GM20431 (cell line): ENCODE data around the gene JMJD1C.
"Not testable (repeated sequence)": the region's sequence is repeated elsewhere in the genome, so short reads cannot be mapped to it uniquely, and the experiment has no call there.

ENCODE experiments used
- in situ Hi-C: fragments of 300-500 bp; cut with MseI, MboI; formaldehyde crosslinking; loops from one replicate; pipeline ENCODE4 v1.15.0; 2020; ENCODE audit warnings: low sequenced_read_pairs; ENCODE audit not compliant: unreplicated experiment

The JMJD1C gene

DNA sequence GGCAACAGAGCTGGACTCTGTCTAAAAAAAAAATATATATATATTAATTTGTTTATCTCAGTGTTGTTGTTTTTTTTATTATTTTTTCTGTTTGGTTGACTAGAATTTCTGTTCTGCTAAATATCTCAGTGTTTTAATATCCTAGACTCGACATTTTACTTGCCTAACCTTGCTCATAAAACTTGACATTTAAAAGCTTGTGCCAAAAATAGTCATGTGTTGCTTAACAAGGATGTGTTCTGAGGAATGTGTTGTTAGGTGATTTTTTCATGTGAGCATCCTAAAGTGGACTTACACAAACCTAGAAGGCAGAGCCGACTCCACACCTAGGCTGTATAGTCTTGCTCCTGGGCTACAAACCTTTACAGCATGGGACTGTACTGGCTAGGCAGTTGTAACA lies 309.5 kb downstream of the JMJD1C start:
- in situ Hi-C loops: no loop called here

DNA sequence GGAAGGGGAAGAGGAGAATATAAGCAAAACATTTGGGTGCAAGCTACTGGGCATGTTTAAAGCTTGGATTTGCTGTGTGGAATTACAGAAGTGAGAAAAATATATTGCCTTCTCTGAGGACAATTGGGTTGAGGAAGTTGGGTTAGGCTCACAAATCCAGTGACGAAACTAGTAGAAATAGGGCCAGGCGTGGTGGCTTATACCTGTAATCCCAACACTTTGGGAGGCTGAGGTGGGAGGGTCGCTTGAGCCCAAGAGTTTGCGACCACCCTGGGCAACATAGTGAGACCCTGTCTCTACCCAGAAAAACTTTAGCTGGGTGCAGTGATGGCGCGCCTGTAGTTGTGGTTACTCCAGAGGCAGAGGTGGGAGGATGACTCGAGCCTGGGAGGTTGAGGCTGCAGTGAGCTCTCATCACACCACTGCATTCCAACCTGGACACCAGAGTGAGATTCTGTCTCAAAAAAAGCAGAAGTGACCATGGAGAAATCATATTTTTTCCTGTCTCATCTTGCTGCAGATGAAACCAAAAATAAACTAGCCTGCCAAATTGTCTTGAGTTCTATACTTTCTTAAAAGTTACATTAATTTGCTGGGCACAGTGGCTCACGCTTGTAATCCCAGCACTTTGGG lies 310.3 kb downstream of the JMJD1C start:
- in situ Hi-C loops: no loop called here

DNA sequence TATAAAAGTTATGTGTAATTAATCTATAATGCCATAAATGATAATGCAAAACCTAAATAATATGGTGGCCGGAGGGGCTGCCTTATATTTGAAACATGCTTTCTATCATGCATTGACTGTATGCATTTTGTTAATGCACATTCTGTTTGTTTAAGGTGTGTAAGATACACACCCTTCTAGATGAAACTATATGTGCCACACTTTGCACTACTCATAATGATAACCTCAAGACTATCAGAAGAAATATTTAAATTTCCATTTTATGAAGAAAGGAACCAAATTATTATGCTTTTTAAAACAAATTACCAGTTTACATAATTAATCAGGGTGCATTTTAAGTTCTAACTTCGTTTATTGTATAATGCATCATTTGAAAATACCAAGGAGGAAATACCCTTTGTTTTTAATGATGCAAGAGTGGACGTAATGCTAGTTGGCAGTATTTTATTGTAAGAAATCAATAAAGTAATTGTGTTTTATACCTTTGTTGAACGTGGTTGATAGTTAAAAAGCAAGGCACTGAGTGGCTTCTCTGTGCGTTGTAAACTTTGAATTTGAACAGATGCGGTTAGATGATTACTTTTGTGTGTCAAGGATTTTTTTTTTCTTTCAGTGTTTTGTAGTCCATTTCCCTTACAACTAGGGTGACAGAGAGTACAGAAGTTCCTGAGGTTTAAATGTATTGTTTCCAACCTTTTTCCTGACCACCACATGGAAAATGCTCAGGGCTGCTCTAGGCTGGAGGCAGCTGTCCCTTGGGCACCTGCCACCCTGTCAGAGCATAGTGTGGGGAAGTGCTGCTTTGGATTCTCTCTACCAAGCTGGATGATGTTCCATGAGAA lies 311.0 kb downstream of the JMJD1C start:
- in situ Hi-C loops: no loop called here

DNA sequence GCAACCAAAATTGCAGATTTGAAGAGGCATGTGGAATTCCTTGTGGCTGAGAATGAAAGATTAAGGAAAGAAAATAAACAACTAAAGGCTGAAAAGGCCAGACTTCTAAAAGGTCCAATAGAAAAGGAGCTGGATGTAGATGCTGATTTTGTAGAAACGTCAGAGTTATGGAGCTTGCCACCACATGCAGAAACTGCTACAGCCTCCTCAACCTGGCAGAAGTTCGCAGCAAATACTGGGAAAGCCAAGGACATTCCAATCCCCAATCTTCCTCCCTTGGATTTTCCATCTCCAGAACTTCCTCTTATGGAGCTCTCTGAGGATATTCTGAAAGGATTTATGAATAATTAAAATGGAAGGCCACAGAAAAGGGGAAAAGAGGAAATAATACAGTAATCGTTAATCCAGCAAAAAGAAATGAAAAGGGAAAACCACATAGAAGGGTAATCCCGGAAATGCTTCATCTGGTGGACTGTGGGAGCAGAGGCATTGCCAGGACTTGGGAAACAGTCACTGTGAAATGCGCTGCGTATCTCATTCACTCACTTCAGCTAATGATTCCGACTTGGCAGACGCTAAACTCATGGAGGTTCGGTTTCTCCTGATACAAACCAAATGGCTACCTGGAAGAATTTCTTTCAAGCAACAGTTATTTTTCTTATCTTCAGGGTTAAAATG lies 311.8 kb downstream of the JMJD1C start:
- in situ Hi-C loops: not testable (repeated sequence)

DNA sequence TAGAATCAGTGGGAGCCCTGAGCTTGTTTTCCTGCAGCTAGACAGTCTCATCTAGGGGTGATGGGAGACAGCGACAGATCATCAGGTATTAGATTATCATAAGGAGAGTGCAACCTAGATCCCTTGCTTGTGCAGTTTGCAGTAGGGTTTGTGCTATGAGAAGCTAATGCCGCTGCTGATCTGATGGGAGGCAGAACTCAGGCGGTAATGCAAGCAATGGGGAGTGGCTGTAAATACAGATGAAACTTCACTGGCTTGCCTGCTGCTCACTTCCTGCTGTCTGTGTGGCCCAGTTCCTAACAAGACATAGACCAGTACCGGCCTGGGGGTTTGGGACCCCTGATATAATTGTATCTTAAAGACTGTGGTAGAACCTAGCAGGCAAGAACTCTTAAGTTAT lies 315.0 kb downstream of the JMJD1C start:
- in situ Hi-C loops: no loop called here

DNA sequence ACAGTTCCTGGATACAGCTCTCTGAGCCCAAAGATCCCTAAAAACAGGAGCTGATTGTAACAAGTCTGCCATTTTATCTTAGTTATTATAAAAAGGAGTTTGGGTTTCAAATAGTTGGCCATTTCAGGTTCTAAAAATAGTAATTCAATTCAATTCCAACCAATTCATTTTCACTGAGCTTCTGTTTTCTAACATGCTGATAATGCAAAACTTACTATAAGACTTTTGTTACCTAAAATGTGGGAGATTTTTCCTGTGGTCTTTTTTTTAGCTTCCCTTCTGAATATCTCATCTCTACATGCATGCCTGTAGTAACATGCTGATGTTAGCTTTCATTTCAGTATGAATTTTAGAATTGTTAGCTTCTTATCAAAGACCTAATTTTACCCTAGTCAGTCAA lies 319.3 kb downstream of the JMJD1C start:
- in situ Hi-C loops: no loop called here

DNA sequence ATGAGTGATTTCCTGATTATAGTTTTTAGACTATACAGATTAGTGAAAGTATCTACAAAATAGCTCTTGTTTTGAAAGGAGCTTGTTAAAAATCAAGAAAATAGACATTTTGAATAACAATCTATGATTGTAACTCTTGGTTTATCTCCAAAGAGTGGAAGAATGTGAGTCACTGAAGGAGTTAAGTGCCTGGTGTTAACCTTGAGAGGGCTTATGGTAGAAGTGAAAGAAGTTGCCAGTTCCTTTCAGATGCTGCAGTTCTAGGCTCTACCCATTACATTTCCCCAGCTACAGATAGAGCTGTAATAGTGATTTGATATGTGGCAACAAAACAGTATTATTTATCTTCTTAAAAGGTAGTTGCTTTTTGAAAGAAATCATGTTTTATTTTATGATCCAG lies 320.0 kb downstream of the JMJD1C start:
- in situ Hi-C loops: no loop called here

DNA sequence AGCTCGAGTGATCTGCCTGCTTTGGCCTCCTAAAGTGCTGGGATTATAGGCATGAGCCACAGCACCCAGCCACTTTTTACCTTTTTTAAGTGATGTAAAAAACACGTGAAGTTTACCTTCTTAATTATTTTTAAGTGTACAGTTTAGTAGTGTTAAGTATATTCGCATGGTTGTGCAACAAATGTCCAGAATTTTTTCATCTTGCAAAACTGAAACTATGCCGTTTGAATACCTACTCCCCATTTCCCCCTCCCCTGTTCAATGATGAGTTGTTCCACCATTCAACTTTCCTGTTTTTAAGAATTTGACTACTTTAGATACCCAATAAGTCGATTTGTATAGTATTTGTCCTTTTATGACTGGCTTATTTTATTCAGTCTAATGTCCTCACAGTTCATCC lies 321.8 kb downstream of the JMJD1C start:
- in situ Hi-C loops: no loop called here

DNA sequence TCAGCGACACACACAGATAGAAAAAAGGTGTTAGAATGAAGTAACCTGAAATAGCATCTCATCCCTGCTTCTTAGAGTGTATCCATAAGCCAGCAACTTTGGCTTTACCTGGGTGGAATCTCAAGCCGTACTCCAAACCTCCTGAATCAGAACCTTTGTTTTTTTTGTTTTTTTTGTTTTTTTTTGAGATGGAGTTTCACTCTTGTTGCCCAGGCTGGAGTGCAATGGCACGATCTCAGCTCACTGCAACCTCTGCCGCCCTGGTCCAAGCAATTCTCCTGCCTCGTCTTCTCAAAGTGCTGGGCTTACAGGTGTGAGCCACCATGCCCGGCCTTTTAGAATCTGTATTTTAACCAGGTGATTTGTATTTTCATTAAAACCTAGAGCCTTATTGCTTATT lies 323.6 kb downstream of the JMJD1C start:
- in situ Hi-C loops: no loop called here

DNA sequence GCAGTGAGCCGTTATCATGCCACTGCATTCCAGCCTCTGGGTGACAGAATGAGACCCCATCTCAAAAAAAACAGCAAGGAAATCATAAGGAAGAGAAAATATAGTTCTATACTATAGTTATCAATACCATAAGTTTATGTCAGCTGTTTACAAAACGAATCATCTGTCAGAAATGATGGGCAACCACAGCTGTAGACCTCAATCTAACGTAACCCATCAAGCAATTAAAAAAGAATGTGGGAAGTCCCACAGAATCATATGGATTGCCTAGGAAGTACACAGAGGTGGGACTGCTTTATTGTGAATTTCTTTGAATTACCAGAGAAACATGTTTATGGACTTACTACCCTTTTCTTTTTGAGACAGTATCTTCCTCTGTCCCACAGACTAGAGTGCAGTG lies 325.7 kb downstream of the JMJD1C start:
- in situ Hi-C loops: no loop called here

DNA sequence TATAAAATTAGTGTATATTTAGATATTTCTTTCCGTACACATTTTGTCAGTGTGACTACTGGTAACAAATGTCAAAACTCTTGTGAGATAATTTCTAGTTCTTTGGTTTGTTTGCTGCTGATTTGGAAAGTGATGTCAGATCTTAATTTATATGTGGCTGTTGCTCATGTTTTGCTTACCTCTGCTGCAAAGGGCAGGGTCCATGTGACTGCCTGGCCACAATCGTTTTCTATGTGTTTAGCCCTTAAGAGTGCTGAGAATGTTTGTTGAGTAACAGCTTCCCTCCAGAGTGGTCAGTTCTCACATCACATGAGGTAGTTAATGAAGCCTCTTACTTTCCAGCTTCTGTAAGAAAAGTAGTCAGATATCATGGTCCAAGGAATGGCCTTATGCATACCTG lies 328.5 kb downstream of the JMJD1C start:
- in situ Hi-C loops: no loop called here

DNA sequence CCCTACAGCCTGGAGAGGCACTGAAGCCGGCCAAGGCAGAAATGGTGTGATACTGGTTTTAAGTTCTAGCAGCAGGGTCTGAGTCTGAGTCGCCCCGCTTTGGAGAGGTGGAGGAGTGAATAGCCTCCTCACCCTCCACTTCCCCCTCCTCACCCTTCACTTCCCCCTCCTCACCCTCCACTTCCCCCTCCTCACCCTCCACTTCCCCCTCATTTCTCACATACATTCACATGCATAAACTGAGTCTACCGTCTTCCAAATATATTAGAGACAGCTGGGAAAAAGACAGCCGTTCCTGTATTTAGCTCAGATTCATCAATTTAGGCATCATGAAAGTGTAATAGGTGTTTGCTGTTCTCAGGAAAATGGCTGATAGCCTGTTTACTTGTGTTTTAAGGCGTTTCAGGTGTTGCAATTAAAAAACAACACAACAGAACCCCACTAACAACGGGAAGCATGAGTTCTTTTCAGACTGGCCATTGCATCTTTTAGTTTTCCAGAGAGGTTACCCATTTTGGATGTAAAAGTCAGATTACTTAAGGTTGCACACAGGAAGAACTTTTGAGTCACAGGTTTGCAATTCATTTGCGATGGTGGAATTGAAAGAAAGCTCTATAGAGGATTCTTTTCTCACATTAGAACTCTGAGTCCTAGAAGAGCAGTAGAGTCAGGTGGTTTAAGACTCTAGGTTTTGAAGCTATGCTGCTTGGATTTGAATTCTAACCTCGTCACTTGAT lies 331.8 kb downstream of the JMJD1C start:
- in situ Hi-C loops: no loop called here

DNA sequence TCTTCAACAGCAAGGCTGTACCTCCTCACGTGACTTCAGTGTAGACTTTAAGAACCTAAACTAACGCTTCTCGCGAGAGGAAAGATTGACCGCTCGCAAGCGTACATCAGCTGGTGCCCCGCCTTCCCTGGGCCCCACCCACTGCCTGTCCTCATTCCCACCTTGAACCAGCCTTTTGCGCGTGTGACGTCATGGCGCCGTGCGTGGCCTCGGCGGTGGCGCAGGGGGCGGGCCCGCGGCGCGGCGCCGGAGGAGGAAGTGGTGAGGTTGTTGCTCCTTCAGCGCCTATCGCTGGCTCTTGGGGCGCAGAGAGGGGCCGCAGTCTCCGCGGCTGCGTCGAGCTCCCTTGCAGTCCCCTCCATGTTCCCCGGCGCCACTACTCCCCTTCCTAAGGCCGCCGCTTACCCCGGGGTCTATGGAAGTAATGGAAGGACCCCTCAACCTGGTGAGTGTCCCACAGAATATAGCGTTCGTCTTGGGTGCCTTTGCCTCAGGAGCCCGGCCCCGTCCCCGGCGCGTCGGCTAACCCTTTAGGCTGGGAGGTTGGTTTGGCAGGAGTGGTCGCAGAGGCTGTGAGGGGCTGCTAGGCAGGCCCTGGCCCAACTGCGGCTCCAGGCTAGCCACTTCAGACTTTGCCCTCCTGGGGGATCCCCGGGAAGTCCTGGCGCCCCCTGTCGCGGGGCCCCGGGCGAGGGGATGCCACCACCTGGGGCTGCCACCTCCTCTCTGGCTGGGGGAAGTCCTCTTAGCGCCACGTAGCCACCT lies 332.5 kb downstream of the JMJD1C start, which contains the start of gene NRBF2:
NRBF2 (plus strand) TSS at position 273 of the 765 bp plus-strand sequence; CDS start at position 416, 143 bp downstream.
- in situ Hi-C loops: no loop called here

DNA sequence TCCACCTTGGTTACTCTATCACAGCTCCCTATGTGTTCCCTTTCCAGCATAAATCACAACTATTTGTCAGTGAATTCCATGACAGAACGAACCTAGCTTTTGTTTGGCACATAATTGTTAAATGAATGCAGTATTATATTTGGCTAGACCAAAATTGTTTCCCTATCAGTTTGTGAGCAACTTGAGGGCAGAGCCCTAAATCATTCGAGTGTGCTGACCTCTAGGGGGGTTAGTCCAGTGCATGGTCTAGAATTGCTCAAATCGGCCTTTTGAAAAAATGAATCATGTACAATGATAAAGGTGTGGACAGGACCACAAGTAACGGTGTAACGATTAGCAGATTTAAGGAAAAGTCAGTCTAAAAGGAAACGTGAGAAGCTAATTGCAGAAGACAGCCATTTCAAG lies 333.1 kb downstream of the JMJD1C start:
- in situ Hi-C loops: no loop called here

DNA sequence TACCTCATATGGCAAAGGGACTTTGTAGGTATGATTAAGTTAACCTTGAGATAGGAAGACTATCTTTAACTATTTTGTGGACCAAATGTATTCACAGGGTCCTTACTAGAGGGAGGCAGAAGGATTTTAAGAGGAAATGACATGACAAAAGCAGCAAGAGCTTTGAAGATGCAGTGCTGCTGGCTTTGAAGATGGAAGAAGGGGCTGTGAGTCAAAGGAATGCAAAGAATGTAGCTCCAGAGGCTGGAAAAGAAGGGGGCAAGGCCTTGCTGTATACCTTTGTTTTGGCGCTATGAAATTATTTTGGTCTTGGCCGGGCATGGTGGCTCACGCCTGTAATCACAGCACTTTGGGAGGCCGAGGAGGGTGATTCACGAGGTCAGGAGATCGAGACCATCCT lies 335.9 kb downstream of the JMJD1C start:
- in situ Hi-C loops: no loop called here

DNA sequence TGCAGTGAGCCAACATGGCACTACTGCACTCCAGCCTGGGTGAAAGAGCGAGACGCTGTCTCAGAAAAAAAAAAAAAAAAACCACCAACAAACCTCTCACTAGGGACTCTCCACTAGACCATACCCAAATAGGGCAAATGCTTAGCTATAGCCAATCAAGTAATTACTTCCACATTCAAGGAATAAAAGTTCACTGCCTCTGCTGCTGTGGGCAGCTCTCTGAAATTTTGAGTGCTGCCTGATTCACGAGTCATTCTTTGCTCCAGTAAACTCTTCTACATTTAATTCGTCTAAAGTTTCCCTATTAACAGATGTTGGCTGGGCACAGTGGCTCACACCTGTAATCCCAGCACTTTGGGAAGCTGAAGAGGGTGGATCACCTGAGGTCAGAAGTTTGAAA lies 337.3 kb downstream of the JMJD1C start:
- in situ Hi-C loops: no loop called here

DNA sequence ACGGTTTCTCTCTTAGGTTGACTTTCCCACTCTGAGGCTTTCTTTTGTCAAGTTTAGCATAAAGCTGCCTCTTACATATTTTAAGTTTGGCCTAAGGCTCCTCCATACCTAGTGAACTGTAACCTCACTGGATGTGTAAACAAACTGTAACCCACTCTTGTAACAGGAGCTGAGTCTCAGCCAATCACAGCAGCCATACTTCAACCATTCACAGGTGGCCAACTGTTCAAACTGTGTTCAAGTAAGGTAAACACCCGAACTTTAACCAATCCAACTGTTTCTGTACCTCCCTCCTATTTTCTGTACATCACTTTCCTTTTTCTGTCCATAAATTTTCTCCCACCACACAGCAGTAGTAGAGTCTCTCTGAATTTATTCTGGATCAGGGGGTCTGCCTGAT lies 340.3 kb downstream of the JMJD1C start:
- in situ Hi-C loops: no loop called here

DNA sequence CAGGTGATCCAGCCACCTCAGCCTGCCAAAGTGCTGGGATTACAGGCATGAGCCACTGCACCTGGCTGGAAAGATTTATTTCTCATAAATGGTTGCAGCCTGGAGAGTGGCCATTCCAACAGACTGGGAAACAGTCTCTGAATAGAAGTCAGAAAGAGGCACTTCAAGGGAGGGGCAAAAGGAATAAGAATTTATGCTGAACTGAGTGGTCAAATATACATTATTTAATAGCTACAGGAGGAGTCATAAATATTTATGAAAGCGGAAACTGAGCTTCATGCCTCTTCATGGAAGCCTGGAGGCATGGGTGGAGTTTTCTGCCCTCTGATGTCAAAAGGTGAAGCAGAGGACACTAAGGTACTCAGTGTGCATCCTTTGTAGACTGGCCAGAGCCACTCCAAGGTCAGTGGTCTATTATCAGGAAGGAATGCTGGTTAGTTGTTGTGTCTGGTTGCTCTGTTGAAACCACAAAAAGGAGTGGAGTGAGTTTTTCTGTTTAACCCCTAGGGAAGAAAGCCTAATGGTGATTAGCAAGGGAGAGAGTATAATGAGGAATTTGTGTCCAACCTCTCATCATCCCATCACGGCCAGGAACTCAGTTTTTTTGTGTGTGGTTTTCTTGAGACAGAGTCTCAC lies 341.9 kb downstream of the JMJD1C start:
- in situ Hi-C loops: no loop called here

DNA sequence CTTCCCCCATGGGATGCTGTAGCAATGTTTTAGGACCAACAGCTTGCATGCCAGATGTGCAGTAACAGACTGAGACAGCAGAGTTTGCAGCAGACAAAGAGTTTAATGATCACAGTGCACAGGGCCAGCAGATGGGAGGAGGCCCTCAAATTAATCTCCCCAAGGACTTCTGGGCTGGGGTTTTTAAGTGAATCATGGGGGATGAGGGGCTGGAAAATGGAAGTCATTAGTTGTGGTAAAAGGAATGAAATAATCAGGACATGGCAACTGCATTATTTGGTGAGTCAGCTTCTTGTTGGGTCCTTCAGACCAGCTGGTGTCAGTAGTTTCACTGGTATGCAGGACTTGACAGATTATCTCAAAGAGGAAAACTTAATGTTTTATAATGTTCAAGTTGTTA lies 345.2 kb downstream of the JMJD1C start:
- in situ Hi-C loops: no loop called here
